ENCODE measurements around the gene SACS. TPM values are rescaled to one million over a fixed set of nuclear protein-coding genes. Genes with fewer than 3 reads are reported as not detected.

SACS gene
- total RNA-seq, 4 donors from 2014 or later: 12.9 to 32.9 (median 23.5) TPM

DNA sequence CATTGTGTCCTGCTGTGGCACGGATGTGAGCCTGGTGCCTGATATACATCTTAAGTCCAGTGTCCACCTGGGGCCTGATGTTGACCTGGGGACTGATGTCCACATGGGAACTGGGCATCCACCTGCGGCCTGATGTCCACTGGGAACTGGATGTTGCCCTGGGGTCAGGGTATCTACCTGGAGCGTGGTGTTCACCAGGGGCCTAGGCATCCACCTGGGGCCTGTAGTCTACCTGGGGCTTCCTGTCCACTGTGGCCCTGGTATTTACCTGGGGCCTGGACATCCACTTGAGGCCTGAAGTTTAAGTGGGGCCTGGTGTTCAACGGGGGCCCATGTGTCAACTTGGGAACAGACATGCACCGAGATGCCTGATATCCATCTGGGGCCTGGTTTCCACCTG lies 11.9 kb downstream of the SACS start:
- DNase-seq (ENCODE audit: low spot score in 2 of 2): no peak
- WGBS, 2 donors: 97% methylated on average over 2 to 3 of the region's 5 CpGs
- TF ChIP-seq POLR2A (IDR thresholded peaks at IDR 0.05): no peak
- TF ChIP-seq CTCF (IDR thresholded peaks at IDR 0.05): no peak
- no peak for TF ChIP-seq EP300 (IDR thresholded peaks at IDR 0.05)

GRCh38 chr13:23418776-23419683 lies 14.5 kb downstream of the SACS start:
- no peaks in the 10 kb centered on the region for H3K27me3 ChIP-seq
- WGBS, 2 donors: 97% methylated on average over 31 to 33 of the region's 33 CpGs
- TF ChIP-seq EP300 (IDR thresholded peaks at IDR 0.05): no peak
- TF ChIP-seq POLR2A (IDR thresholded peaks at IDR 0.05): no peak
- TF ChIP-seq CTCF (IDR thresholded peaks at IDR 0.05): no peak
- H3K9me3 ChIP-seq: no peaks in the 10 kb centered on the region
- DNase-seq (ENCODE audit: low spot score in 2 of 2): no peak
- H3K36me3 ChIP-seq: no peaks in the 10 kb centered on the region
- no peaks in the 10 kb centered on the region for H3K4me1 ChIP-seq
- H3K27ac ChIP-seq: no peak overlapping the region
- H3K4me3 ChIP-seq: no peak overlapping the region

More for the DNA sequence above, 11.9 kb downstream of the SACS start:
- Histone ChIP-seq H3K4me3 (no peak overlapping the region), H3K27me3 (no peaks in the 10 kb centered on the region), H3K36me3 (no peaks in the 10 kb centered on the region), H3K9me3 (no peaks in the 10 kb centered on the region), H3K27ac (no peak overlapping the region), H3K4me1 (no peaks in the 10 kb centered on the region)

DNA sequence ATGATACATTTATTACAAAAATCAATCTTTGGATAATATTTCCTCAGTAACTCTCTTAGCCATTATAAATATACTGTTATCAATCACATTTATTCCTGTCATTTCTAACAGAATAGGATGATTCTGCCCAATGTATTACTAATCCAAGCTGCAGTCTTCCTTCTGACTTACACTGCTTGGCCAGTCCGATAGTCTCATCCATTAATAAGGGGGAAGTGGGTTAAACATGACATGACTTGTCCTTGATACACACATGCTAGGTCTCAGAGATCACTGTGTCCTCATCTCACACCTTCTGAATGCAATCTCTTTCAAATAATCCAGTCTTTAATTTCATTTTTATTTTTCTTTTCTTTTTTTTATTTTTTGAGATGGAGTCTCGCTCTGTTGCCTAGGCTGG lies 18.8 kb downstream of the SACS start:
- Histone ChIP-seq H3K27me3 (no peaks in the 10 kb centered on the region), H3K36me3 (no peaks in the 10 kb centered on the region), H3K27ac (no peak overlapping the region), H3K4me1 (no peaks in the 10 kb centered on the region), H3K4me3 (no peak overlapping the region), H3K9me3 (no peaks in the 10 kb centered on the region)
- no peak for DNase-seq (ENCODE audit: low spot score in 2 of 2)
- 90 to 96% methylated on average over 2 of the region's 2 CpGs for WGBS, 2 donors
- TF ChIP-seq EP300 (IDR thresholded peaks at IDR 0.05): no peak
- no peak for TF ChIP-seq CTCF (IDR thresholded peaks at IDR 0.05)
- TF ChIP-seq POLR2A (IDR thresholded peaks at IDR 0.05): no peak

DNA sequence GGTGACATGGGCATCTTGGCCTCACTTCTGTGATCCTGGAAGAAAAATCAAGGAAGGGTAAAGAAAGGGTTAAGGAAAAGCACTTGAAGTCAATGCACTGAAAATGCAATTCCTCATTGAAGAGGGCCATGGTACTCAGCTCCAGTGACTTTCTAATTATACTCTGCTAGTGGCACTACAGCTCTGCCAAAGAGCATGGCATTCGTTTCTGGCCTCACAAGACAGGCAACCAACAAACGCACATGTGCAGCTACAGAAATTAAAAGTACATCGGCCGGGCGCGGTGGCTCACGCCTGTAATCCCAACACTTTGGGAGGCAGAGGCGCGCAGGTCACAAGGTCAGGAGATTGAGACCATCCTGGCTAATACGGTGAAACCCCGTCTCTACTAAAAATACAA lies 21.8 kb downstream of the SACS start:
- H3K27ac ChIP-seq: no peak overlapping the region
- H3K9me3 ChIP-seq: no peaks in the 10 kb centered on the region
- H3K4me1 ChIP-seq: no peaks in the 10 kb centered on the region
- no peaks in the 10 kb centered on the region for H3K36me3 ChIP-seq
- TF ChIP-seq EP300 (IDR thresholded peaks at IDR 0.05) (no peak), CTCF (IDR thresholded peaks at IDR 0.05) (no peak), POLR2A (IDR thresholded peaks at IDR 0.05) (no peak)
- WGBS, 2 donors: 78 to 88% methylated on average over 9 to 11 of the region's 11 CpGs
- no peaks in the 10 kb centered on the region for H3K27me3 ChIP-seq
- H3K4me3 ChIP-seq: no peak overlapping the region
- no peak for DNase-seq (ENCODE audit: low spot score in 2 of 2)

GRCh38 chr13:23411220-23411619 lies 22.3 kb downstream of the SACS start:
- no peak for DNase-seq (ENCODE audit: low spot score in 2 of 2)
- Histone ChIP-seq H3K9me3 (no peaks in the 10 kb centered on the region), H3K27ac (no peak overlapping the region), H3K4me3 (no peak overlapping the region), H3K4me1 (no peaks in the 10 kb centered on the region), H3K27me3 (no peaks in the 10 kb centered on the region), H3K36me3 (no peaks in the 10 kb centered on the region)
- WGBS, 2 donors: 60 to 62% methylated on average over 4 of the region's 4 CpGs
- TF ChIP-seq EP300 (IDR thresholded peaks at IDR 0.05): no peak
- no peak for TF ChIP-seq POLR2A (IDR thresholded peaks at IDR 0.05)
